HG03103 (cell line): ENCODE measurements around the gene POLD1.
"Not testable (repeated sequence)": the region's sequence is repeated elsewhere in the genome, so short reads cannot be mapped to it uniquely, and the experiment has no call there.

ENCODE experiments used
- ATAC-seq: cut with Tn5 transposase; IDR thresholded peaks from one replicate; pipeline ENCODE4 v1.9.1; 2021; ENCODE audit warnings: low read depth; ENCODE audit not compliant: unreplicated experiment

POLD1 gene

DNA sequence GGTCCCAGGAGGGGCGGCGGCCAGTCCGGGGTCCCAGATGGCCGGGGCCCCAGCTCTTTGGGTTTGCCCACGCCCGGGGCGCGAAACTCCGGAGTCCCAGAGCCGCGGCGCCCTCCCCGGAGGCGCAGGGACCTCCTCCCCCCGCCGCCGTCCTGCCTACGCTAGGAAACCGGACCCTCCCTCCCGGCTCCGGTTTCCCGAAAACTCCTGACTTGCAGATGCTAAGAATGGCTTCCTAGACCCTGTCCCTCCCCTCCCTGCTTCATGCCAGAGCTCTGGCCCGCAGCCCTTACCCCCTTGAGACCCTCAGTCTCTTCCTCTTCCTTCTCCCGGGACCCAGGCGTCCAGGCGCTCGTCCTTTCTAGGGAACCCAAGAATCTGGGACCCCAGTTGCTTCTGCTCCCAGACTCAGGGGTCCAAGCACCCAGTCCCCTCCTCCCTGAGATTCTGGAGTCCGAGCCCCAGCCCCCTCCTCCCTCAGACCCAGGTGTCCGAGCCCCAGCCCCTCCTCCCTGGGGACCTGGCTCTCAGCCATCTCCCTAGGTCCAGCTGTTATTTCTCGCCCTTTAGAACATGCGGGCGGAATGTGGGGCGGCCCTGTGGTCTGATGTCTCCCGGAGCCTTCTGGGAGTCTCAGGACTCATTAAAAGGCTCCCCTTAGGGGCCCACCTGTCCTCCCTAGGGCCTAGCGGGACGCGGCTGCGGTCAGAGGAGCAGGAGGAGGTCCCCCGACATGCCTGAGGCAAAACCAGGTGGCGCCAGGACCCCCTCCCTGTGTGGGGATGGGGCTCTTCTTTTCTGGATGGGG, 48.3 kb downstream of the POLD1 start, which contains the start of gene MYBPC2:
Gene MYBPC2 (plus strand): TSS at position 672 of the 808 bp plus-strand sequence. CDS start 62 bp downstream, at position 734.
- ATAC-seq = no peak

DNA sequence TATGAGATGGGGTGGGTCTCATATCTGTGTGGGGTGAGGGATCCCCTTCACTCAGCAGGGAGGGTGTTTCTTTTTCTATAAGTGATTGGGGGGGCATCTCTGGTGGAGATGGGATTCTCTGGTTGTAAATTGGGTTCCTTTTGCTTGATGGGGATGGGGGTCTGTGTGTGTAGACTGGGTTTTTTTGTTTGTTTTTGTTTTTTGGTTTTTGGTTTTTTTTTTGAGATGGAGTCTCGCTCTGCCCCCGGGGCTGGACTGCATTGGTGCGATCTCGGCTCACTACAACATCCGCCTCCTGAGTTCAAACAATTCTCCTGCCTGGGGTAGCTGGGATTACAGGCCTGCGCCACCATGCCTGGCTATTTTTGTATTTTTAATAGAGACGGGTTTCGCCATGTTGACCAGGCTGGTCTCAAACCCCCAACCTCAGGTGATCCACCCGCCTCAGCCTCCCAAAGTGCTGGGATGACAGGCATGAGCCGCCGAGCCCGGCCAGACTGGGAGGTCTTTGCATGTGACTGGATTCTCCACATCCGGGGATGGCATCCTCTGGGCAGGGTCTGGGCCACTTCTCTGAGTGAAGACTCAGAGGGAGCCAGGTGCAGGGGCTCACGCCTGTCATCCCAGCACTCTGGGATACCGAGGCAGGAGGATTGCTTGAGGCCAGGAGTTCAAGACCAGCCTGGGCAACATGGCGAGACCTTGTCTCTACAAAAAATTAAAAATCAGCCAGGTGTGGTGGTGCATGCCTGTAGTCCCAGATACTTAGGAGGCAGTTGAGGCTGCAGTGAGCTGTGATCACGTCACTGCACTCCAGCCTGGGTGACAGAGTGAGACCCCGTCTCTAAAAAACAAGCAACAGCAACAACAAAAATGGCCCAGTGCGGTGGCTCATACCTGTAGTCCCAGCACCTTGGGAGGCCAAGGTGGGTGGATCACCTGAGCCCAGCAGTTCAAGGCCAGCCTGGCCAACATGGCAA, 49.3 kb downstream of the POLD1 start:
- no peak for ATAC-seq

DNA sequence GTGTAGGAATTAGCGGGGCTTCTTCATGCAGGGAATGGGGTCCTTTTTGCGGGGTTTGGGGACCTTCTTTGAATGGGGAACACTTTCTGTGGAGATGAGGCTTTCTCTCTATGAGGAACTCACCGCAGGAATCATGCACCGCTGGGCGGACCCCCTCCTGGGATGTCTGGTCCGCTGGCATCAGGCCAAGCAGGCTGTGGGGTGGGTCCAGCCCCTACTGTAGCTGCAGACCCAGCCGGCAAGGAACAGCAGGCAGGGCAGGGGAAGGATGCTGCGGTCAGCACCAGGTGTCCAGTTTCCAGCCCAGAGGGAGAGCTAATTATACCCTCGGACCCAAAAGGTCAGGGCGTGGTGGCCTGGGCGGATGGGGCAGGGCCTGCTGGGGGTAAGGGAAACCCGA, 50.4 kb downstream of the POLD1 start:
- no peak for ATAC-seq

DNA sequence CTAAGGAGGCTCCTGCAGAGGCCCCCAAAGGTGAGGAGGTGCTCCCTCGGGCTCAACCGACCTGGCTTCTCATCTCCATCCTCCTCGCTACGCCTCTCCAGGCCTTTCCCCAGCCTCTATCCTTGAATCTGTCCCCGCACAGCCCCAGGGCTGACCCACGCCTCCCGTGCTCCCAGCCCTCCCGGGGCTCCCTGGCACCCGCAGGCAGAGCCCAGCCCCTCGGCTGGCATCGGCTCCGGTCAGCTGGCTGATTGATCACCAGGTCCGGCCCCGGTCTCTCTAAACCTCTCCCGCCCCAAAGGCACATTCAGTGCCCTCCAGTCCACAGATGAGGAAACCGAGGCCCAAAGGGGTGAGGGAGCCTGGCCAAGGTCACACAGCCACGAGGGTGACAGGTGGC, 51.1 kb downstream of the POLD1 start:
- no peak for ATAC-seq

DNA sequence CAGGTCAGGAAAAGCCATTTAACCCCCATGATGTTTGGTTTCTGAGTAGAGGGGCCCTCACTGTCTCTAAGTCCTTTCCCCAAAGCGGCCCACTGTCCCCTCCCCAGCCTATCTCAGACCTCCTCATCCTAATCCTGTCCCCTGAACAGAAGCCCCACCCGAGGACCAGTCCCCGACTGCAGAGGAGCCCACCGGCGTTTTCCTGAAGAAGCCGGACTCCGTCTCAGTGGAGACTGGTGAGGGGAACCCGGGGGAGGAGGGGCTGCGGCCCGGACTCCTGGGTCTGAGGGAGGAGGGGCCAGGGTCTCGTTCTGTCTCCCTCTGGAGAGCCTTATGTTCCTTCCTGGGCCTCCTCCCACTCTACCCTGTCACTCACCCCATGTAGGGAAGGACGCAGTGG, 51.5 kb downstream of the POLD1 start:
- ATAC-seq = no peak

DNA sequence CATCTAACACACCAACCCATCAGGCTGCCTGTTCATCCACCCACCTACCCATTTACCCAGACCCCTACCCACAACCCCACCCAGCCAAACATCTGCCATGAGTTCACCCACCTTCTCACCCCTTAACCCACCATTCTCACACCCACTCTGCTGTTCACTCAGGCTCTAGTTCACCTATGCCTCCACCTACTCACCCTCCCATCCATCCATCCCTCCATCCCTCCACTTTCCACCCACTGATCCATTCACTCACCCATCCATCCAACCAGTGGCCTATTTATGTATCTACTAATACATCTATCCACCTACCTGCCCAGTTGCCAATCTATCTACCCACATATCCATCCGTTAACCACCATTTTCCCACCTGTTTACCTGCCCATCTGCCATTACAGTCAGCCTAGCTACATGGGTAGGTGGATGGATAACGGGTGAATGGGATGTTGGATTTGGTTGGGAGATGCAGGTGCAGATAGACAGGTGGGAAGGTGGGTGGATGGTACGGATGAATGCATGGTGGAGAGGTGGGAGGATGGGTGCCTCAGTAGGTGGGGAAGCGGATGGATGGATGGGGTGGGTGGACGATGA, 53.8 kb downstream of the POLD1 start:
- ATAC-seq = no peak

DNA sequence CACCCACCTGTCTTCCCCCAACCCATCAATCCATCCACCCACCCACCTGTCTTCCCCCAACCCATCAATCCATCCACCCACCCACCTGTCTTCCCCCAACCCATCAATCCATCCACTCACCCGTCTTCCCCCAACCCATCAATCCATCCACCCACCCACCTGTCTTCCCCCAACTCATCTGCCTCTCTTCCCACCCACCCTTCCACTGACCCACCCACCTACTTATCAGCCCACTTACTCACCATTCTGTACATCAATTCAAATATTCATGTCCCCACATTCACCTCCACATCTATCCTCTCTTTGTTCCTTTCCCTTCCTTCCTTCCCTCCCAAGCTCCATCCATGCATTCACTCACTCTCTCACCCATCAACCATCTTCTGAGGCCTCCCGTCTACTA, 55.0 kb downstream of the POLD1 start:
- not testable (repeated sequence) for ATAC-seq

DNA sequence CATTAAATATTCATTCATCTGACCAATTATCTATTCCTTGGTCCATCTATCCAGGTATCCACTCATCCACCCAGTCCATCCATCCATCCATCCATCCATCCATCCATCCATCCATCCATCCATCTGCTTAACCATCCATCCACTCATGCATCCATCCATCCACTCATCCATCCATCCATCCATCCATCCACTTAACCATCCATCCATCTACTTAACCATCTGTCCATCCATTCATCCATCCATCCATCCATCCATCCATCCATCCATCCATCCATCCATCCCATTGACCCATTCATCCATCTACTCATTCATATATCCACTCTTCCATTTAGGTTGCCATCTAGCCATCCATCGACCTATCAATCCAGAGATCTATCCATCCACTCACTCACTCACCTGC, 59.9 kb downstream of the POLD1 start:
- no peak for ATAC-seq

DNA sequence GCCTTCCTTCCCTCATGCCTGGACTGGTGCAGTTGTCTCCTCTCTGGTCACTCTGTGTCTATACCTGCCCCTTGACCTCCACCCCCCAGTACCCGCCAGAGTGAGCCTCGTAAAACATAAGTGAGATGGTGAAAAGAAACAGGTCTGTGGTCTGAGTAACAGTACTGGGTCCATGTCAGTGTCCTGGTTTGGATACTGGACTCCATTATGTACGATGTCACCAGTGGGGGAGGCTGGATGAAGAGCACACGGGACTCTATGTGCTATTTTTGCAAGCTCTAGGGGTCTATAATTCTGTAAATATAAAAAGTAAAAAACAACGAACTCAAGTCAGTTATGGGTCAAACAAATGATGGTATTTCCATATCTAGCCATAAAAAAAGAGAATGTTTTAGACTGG, 62.9 kb downstream of the POLD1 start:
- ATAC-seq = no peak

DNA sequence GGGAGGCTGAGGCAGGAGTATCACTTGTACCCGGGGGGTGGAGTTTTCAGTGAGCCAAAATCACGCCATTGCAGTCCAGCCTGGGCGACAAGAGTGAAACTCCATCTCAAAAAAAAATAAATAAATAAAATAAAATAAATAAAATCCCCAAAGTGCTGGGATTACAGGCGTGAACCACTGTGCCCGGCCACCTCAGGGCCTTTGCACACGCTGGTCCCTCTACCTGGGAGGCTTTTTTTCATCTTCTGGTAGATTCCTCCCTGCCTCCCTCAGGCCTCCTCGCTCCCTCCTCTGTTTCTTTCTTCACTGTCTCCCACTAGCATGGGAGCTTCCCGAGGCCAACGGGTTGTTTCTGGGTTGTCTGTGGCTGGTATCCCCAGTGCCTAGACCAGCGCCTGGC, 63.6 kb downstream of the POLD1 start:
- no peak for ATAC-seq

DNA sequence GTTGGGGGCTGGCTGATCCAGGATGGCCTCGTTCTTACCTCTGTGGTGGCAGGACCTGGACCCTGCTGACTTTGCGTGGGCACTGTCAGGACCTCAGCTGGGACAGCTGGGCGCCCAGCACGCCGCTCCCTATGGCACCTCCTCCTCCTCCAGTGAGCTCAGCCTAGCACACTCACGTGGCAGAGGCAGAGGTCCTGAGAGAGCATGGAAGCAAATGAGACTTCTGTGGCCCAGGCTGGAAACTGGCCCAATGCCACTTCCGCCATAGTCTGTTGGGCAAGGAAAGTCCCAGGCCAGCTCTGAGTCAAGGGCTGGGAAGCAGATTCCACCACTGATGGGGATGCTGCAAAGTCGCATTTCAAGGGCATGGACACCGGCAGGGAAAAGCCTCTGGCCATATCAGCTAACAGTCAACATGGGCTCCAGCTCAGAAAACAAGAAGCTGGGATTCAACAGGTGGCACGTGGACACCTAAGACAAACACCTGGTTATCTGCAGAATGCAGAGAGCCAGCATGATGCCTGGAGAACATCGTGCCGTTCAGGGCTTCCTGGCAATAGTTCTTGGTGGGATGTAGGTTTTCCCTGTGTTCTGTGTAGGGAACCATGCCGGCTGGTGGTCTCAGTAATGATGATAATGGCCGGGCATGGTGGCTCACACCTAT, 65.2 kb downstream of the POLD1 start:
- ATAC-seq = no peak

DNA sequence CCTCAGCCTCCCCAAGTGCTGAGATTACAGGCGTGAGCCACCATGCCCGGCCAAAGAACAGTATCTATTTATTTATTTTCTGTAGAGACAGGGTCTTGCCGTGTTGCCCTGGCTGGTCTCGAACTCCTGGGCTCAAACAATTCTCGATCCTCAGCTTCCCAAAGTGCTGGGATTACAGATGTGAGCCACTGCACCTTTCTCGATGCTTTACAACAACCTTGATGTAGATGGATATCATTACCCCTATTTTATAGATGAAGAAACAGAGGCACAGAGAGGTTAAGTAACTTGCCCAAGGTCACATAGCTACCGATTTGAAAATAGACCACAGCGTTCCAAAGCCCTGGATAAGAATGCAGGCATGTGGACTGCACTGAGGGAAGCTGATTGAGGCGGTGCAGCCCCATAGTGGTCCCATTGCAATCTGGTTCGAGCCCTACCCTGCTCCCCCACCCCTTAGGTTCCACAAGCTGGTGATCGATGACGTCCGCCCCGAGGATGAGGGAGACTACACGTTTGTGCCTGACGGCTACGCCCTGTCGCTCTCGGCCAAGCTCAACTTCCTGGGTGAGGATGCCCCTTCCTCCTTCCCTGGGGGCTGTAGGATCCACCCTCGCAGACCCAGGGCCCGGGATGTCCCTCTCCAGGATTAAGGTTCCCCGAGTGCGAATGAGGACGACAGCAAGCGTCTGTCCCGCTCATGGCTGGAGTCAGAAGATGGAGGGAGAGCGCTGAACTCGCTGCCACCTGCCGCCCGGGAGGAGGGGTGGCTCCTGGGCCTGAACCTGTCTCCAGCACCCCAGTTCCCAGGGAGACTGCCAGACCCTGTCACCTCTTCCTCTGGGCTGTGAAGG, 66.4 kb downstream of the POLD1 start:
- no peak for ATAC-seq

DNA sequence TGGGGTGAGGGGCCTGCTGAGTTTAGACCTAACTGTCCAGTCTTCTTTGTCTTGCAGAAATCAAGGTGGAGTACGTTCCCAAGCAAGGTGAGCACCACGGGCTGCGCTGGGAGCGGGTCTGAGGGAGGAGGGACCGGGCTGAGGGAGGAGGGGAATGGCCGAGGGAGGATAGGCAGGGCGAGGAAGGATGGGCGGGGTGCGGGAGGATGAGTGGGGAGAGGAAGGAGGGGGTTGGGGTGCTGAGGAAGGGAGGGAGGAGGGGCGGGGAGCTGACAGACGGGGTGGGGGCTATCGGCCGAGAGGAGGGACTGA, 67.0 kb downstream of the POLD1 start:
- ATAC-seq = no peak

DNA sequence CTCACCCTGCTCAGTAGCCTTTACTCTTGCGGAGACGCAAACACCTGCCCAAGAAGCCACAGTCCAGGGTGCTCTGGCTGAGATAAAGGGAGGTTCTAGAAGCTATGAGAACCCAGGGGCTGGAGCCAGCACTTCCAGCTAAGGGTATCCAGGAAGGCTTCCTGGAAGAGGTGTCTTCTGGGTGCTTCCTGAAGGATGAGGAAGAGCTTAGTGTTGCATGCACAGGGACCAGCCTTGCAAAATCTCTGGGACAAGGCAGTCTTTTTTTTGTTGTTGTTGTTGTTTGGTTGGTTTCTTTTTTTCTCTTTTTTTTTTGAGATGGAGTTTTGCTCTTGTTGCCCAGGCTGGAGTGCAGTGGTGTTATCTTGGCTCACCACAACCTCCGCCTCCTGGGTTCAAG, 69.1 kb downstream of the POLD1 start:
- no peak for ATAC-seq

DNA sequence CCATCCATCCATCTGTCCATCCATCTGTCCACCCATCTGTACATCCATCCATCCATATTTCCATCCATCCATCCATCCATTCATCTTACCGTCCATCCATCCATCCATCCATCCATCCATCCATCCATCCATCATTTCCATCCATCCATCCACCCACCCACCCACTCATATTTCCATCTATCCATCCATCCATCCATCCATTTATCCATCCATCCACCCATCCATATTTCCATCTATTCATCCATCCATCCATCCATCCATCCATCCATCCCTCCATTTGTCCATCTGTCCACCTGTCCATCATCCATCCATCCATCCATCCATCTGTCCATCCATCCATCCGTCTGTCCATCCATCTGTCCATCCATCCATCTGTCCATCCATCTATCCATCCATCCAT, 71.8 kb downstream of the POLD1 start:
- ATAC-seq = no peak

DNA sequence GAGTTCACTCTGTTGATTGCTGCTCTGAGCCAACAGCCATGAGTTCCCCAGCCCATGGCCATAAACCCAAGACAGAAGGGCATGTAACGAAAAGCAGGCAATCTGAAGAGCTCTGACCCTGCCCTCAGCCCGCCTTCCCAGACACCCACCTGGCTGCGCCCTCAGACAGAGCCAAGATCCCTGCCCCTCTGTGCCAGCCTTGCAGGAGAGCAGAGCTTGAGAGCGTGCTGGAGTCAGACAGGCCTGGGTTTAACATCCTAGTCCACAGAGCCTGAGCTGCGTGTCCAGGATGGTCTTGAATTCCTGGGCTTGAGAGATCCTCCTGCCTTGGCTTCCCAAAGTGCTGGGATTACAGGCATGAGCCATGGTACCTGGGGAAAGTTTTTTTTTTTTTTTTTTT, 73.2 kb downstream of the POLD1 start:
- no peak for ATAC-seq

DNA sequence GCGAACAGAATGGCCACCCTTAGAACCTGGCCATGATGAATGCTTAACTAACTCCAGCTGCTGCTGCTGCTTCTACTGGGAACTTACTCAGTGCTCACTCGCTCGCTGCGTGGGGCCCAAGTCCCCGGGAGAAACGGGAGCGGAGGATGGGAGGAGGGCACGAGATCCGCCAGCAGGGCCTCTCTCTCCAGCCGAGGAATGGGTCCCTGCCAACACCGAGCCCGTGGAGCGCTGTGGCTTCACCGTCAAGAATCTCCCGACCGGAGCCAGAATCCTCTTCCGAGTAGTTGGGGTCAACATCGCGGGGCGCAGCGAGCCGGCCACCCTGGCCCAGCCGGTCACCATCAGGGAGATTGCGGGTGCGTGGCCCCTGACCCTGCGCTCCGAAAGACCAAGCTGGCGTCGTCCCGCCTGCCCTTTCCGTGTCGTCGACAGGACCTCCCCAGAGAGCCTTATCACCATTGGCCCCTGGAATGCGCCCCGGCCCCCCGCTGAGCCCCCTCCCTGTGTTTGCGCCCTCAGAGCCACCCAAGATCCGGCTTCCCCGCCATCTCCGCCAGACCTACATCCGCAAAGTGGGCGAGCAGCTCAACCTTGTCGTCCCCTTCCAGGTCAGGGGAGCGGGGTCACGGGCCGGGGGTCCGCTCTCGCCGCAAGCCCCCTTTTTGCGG, 74.4 kb downstream of the POLD1 start:
- ATAC-seq = no peak

DNA sequence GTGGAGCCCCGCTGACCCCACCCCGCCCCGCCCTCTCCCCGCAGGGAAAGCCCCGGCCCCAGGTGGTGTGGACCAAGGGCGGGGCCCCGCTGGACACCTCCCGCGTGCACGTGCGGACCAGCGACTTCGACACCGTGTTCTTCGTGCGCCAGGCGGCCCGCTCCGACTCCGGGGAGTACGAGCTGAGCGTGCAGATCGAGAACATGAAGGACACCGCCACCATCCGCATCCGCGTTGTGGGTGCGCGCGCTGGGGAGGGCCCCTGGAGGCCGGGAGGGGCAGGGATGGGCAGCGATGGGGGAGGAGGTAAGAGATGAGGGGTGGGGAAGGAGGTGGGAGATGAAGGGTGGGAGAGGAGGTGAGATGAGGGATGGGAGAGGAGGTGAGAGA, 74.9 kb downstream of the POLD1 start:
- ATAC-seq = no peak

DNA sequence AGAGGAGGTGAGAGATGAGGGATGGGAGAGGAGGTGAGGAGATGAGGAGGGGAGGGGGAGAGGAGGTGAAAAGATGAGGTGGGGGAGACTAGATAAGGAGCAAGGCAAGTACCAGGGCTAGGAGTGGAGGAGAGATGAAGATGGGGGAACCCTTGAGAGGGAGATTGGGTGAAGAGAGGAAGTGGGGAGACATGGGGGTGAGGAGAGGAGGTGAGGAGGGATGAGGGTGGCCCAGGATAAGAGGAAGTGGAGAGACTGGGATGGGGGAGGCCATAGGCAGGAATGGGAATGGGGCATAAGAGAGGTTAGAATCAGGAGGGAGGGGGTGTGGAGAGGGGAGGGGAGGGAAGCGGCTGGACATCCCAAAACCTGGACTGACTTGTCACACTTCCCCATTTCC, 75.5 kb downstream of the POLD1 start:
- ATAC-seq = no peak
